GM06990 (cell line): ENCODE results near the gene MTX1.

Experiments used
- DNase-seq: peaks from one replicate; pipeline ENCODE4 v3.0.0-alpha.2; 2011; ENCODE audit not compliant: insufficient read length; ENCODE audit errors: extremely low read depth
- H3K27me3 ChIP-seq: replicated peaks from 2 replicates; pipeline ENCODE4 v1.6.0; 2011; ENCODE audit warnings: low read length; ENCODE audit not compliant: control insufficient read depth, insufficient read depth
- H3K36me3 ChIP-seq: 2 replicates; pipeline ENCODE4 v1.5.1; 2011; ENCODE audit warnings: low read length; ENCODE audit not compliant: control insufficient read depth, insufficient read depth
- H3K4me3 ChIP-seq: replicated peaks from 2 replicates; pipeline ENCODE4 v1.5.1; 2011; ENCODE audit warnings: low read depth, mild to moderate bottlenecking, control low read depth, low read length
- TF ChIP-seq, protein P1 (sequence below): IDR thresholded peaks from 2 replicates; pipeline ENCODE4 v1.5.1; 2011; ENCODE audit warnings: low read length, control low read depth, mild to moderate bottlenecking, inconsistent platforms; ENCODE audit not compliant: insufficient read depth, poor library complexity, severe bottlenecking

Gene MTX1

DNA sequence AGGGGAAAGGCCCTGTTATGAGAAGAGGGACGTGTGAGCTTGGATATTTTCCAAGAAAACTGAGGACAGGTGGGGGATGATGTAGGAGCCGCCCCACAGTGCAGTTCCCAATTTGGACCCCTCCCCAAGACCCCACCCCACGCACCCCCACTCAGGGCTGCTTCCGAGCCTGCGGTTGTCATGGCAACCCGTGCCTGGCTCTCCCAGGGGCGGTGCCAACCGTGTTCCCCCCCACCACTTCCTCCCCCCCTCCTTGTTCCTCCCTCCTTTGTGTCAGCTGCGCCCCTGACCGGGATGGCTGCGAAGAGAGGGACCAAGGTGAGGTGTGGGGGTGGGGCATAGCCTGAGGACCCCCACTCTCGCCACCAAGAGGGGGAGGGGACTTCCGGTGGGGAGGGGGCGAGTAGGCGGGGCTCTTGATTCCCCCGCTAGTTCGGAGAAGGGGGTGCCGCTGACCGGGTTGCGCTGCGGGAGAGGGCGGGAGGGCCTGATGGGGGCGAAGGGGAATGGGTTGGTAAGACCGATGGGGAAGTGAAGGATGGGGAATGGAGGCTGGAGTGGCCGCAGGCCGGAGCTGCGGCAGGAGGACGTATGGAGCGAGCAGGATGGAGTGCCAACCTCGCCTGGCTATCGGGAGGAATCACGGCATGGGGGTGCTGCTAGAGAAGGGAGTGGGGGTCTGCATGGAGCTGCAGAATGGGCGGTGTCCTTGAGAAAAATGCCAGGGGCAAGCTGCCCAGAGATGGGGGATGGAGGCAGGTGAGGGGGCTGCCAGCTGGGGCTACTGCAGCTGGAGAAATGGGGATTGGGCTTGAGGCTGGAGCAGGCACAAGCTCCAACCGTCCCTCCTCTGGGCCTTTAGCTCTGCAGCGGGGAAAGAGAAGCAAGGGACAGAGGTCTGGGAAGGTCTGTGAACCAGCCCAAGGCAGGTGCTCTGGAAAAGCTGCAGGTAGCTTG lies 33.9 kb upstream of the MTX1 start:
- no peak for DNase-seq
- Histone ChIP-seq H3K36me3 (peaks cover 3% of the 10 kb centered on the region), H3K4me3 (no peak overlapping the region), H3K27me3 (no peaks in the 10 kb centered on the region)
- TF ChIP-seq, protein P1, sequence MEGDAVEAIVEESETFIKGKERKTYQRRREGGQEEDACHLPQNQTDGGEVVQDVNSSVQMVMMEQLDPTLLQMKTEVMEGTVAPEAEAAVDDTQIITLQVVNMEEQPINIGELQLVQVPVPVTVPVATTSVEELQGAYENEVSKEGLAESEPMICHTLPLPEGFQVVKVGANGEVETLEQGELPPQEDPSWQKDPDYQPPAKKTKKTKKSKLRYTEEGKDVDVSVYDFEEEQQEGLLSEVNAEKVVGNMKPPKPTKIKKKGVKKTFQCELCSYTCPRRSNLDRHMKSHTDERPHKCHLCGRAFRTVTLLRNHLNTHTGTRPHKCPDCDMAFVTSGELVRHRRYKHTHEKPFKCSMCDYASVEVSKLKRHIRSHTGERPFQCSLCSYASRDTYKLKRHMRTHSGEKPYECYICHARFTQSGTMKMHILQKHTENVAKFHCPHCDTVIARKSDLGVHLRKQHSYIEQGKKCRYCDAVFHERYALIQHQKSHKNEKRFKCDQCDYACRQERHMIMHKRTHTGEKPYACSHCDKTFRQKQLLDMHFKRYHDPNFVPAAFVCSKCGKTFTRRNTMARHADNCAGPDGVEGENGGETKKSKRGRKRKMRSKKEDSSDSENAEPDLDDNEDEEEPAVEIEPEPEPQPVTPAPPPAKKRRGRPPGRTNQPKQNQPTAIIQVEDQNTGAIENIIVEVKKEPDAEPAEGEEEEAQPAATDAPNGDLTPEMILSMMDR, result no peak

DNA sequence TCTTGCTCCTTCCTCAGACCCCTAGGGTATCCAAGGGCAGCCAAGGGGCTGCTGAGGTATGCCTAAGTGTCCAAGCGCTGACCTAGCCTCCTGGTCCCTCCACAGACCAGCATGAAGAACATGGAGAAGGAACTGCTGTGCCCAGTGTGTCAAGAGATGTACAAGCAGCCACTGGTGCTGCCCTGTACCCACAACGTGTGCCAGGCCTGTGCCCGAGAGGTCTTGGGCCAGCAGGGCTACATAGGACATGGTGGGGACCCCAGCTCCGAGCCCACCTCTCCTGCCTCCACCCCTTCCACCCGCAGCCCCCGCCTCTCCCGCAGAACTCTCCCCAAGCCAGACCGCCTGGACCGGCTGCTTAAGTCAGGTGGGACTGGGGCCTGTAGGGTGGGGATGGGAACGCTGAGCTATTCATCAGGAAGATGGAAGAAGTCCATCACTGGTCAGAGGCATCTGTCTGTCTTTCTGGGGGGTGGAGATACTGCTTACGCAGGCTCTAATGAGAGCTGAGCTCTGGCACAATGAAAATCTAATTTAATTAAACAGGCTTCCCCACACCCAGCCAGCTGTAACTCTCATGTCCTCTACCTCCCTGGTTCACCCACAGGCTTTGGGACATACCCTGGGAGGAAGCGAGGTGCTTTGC lies 33.1 kb upstream of the MTX1 start:
- H3K27me3 ChIP-seq, result no peaks in the 10 kb centered on the region
- TF ChIP-seq, protein P1, result no peak
- H3K36me3 ChIP-seq, result peaks cover 1% of the 10 kb centered on the region
- H3K4me3 ChIP-seq, result no peak overlapping the region
- no peak for DNase-seq

DNA sequence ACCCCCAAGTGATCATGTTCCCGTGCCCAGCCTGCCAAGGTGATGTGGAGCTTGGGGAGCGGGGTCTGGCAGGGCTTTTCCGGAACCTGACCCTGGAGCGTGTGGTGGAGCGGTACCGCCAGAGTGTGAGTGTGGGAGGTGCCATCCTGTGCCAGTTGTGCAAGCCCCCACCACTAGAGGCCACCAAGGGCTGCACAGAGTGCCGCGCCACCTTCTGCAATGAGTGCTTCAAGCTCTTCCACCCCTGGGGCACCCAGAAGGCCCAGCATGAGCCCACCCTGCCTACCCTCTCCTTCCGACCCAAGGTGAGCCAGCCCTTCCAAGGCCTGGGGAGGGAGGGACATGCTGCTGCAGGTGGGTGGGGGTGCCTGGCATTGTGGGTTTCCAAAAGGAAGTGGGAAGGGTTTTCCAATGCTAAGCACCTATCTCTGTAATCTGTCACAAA lies 32.5 kb upstream of the MTX1 start:
- DNase-seq, result no peak
- TF ChIP-seq, protein P1, result no peak
- Histone ChIP-seq H3K4me3 (no peak overlapping the region), H3K27me3 (no peaks in the 10 kb centered on the region), H3K36me3 (no peaks in the 10 kb centered on the region)

DNA sequence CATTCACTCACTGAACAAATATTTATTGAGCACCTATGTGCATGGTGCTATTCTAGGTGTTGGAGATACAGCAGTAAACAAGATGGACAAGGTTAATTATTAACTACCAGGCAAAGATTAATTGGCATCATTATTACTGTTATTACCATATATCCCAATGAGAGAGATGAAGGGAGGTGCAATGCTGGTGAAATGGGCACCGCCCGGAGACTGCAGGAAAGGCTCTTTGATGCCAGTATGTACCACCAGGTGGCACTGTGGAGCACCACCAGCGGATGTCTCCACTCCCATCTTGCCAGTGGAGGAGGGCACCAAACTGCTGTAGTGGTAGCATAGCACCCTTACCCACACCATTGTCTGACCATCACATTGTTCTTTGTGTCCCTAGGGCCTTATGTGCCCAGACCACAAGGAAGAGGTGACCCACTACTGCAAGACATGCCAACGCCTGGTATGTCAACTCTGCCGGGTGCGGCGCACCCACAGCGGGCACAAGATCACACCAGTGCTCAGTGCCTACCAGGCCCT lies 31.9 kb upstream of the MTX1 start:
- H3K27me3 ChIP-seq, result no peaks in the 10 kb centered on the region
- no peak overlapping the region for H3K4me3 ChIP-seq
- no peaks in the 10 kb centered on the region for H3K36me3 ChIP-seq
- TF ChIP-seq, protein P1, result peak; percentile 93
- no peak for DNase-seq

DNA sequence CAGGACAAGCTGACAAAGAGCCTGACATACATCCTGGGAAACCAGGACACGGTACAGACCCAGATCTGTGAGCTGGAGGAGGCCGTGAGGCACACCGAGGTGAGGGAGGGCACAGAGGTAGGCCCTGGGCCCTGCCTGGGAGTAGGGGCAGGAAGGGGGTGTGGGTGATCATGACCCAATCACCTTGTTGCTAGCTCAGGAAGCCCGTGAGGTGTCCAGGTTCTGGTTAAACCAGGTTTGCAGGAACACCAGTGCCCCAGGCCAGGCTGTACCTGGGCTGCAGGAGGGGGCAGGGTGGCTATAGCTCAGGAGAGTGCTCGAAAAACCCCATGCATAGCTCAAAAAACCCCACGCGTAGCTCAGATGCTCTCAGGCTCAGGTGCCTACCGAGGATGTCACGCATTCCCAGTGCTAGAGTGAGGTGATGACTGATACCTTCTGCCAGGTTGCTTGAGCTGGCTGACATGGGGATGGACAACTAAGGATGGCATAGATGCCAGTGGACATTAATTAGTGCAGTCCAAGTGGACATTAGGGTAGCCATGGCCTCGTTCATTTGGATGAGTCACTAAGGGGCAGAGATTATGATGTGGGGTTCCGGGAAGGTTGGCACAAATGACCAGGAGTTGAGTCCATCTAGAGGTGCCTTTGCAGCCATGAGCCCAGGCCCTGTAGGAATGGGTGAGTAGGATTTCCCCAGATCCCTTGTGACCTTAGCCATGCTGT lies 31.1 kb upstream of the MTX1 start:
- H3K4me3 ChIP-seq, result no peak overlapping the region
- TF ChIP-seq, protein P1, result no peak
- no peak for DNase-seq

More for the DNA sequence above, 31.1 kb upstream of the MTX1 start:
- no peaks in the 10 kb centered on the region for H3K27me3 ChIP-seq
- no peaks in the 10 kb centered on the region for H3K36me3 ChIP-seq
